A673 (cell line): Measurements from ENCODE around the gene SRRM2. TPM values are rescaled to one million over a fixed set of nuclear protein-coding genes. Genes with fewer than 3 reads are reported as not detected.

Experiments
- BruUV-seq: library from RNA; stranded (reverse); fragments of 400-500 nt; replicated peaks from 2 replicates; lab custom pipeline; 2021; lab: Mats Ljungman, UMichigan
- CTCF ChIA-PET: fragments of 300-600 bp; sonication (Branson Sonifier 250); formaldehyde crosslinking; loops from one replicate; lab custom pipeline; 2022; ENCODE audit warnings: antibody characterized with exemption; lab: Charles Lee
- POLR2A ChIA-PET: fragments of 300-600 bp; sonication (Branson Sonifier 250); formaldehyde crosslinking; loops from one replicate; lab custom pipeline; 2022; ENCODE audit warnings: antibody characterized with exemption; ENCODE audit not compliant: low non-redundant PET; lab: Charles Lee
- DNase-seq: peaks from one replicate; pipeline ENCODE4 v3.0.0-alpha.2; 2015; ENCODE audit warnings: low spot score
- H3K27ac ChIP-seq: fragments of 200-600 bp; sonication (generic); 2 replicates; pipeline ENCODE4 v1.5.1; 2016; ENCODE audit warnings: mixed run types, low read depth, mild to moderate bottlenecking, mixed read lengths, antibody characterized with exemption, low read length; ENCODE audit not compliant: poor library complexity, severe bottlenecking
- H3K27me3 ChIP-seq: fragments of 200-600 bp; sonication (generic); replicated peaks from 2 replicates; pipeline ENCODE4 v1.6.1; 2017; ENCODE audit warnings: mixed run types, low read depth, mild to moderate bottlenecking, mixed read lengths, antibody characterized with exemption, low read length; ENCODE audit not compliant: insufficient read depth, poor library complexity
- H3K36me3 ChIP-seq: fragments of 200-600 bp; sonication (generic); 2 replicates; pipeline ENCODE4 v1.6.1; 2016; ENCODE audit warnings: mixed run types, mild to moderate bottlenecking, mixed read lengths, antibody characterized with exemption, low read length; ENCODE audit not compliant: insufficient read depth, poor library complexity, severe bottlenecking
- H3K4me1 ChIP-seq: fragments of 200-600 bp; sonication (generic); 2 replicates; pipeline ENCODE4 v1.6.1; 2017; ENCODE audit warnings: mixed run types, mild to moderate bottlenecking, mixed read lengths, antibody characterized with exemption, low read length; ENCODE audit not compliant: insufficient read depth, poor library complexity, severe bottlenecking
- H3K4me3 ChIP-seq: fragments of 200-600 bp; sonication (generic); 2 replicates; pipeline ENCODE4 v1.5.1; 2016; ENCODE audit warnings: low read depth, mixed run types, mild to moderate bottlenecking, mixed read lengths, low read length; ENCODE audit not compliant: poor library complexity, severe bottlenecking
- H3K9me3 ChIP-seq: fragments of 200-600 bp; sonication (generic); 2 replicates; pipeline ENCODE4 v1.6.1; 2016; ENCODE audit warnings: mixed run types, low read depth, mild to moderate bottlenecking, mixed read lengths, antibody characterized with exemption, low read length; ENCODE audit not compliant: poor library complexity, severe bottlenecking
- CTCF ChIP-seq: fragments of 300-800, 200-600 bp; sonication (generic); conservative IDR thresholded peaks from 2 replicates; pipeline ENCODE4 v1.5.1; 2017; ENCODE audit warnings: low read depth, mild to moderate bottlenecking, antibody characterized with exemption, low read length, moderate library complexity, mixed read lengths
- EZH2 ChIP-seq: fragments of 200-600 bp; sonication (generic); IDR thresholded peaks from 2 replicates; pipeline ENCODE4 v1.6.1; 2017; ENCODE audit warnings: borderline replicate concordance, low read depth, mild to moderate bottlenecking, mixed read lengths, antibody characterized with exemption, low read length; ENCODE audit not compliant: poor library complexity, severe bottlenecking
- intact Hi-C: fragments of 100-400 bp; cut with micrococcal nuclease; formaldehyde crosslinking; loops from one replicate; pipeline ENCODE4 v1.10.0; 2022; ENCODE audit not compliant: unreplicated experiment
- total RNA-seq: library from RNA; stranded (reverse); gene quantifications from 2 replicates; pipeline ENCODE4 v1.2.3, GENCODE V29; 2021

SRRM2 gene
- total RNA-seq, 1 experiment from 2014 or later = 642 TPM

GRCh38 chr16:2752850-2753732 is 653 bp downstream of the SRRM2 start:
- peak; percentile 89 for DNase-seq
- H3K27me3 ChIP-seq = no peaks in the 10 kb centered on the region
- peaks cover 32% of the 10 kb centered on the region for H3K4me1 ChIP-seq
- no peak for TF ChIP-seq EZH2
- TF ChIP-seq CTCF = no peak
- intact Hi-C loops = no loop called here
- ChIA-PET CTCF (interaction anchor here (0.6 kb wide), 1 partner anchor 28 kb away, joined by 3 read pairs; no protein-coding TSS in a partner anchor), POLR2A (interaction anchor here (0.6 to 0.7 kb wide), 6 partner anchors 11 to 591 kb away, joined by 3 to 8 read pairs (median 6); partner anchors contain the start of gene ELOB)
- no TSS peak for BruUV-seq
- H3K9me3 ChIP-seq = no peaks in the 10 kb centered on the region
- H3K27ac ChIP-seq = peak overlapping the region; percentile 100
- H3K36me3 ChIP-seq = peaks cover 40% of the 10 kb centered on the region
- peak overlapping the region; percentile 97 for H3K4me3 ChIP-seq

GRCh38 chr16:2753733-2754020 is 1.2 kb downstream of the SRRM2 start:
- peak overlapping the region; percentile 100 for H3K27ac ChIP-seq
- H3K27me3 ChIP-seq = no peaks in the 10 kb centered on the region
- intact Hi-C loops = no loop called here

GRCh38 chr16:2755158-2755557 is 2.7 kb downstream of the SRRM2 start:
- peak overlapping the region; percentile 58 for H3K27ac ChIP-seq
- TF ChIP-seq EZH2 = no peak
- TF ChIP-seq CTCF = no peak
- H3K4me1 ChIP-seq = peaks cover 32% of the 10 kb centered on the region
- no peaks in the 10 kb centered on the region for H3K9me3 ChIP-seq
- H3K27me3 ChIP-seq = no peaks in the 10 kb centered on the region
- BruUV-seq = no TSS peak
- peaks cover 61% of the 10 kb centered on the region for H3K36me3 ChIP-seq
- no peak for DNase-seq
- POLR2A ChIA-PET = no interaction called here
- intact Hi-C loops = no loop called here
- peak overlapping the region; percentile 97 for H3K4me3 ChIP-seq
- CTCF ChIA-PET = no interaction called here

More at GRCh38 chr16:2753733-2754020, 1.2 kb downstream of the SRRM2 start:
- no peak for DNase-seq
- Histone ChIP-seq H3K4me1 (peaks cover 32% of the 10 kb centered on the region), H3K9me3 (no peaks in the 10 kb centered on the region), H3K4me3 (peak overlapping the region; percentile 97), H3K36me3 (peaks cover 46% of the 10 kb centered on the region)
- TF ChIP-seq CTCF (no peak), EZH2 (no peak)
- no TSS peak for BruUV-seq
- CTCF ChIA-PET = no interaction called here
- POLR2A ChIA-PET = no interaction called here
